ENCODE measurements around the gene INO80D.

The INO80D gene

DNA sequence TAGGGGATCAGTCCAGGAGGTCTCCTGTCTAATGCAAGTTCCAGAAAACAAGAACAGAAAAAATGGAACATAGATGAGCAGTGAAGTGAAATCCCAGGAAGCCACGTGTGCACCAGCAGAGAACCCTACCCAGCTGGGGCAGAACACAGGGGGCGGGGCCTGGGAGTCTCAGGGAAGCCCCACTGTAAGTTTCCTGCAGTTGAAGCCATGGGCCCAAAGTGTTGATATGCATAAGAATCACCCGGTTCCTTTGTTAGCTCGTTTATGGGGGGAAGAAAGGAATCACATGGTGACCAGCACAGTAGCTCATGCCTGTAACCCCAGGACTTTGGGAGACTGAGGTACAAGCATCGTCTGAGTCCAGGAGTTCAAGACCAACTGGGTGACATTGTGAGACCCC lies 131.3 kb downstream of the INO80D start:
- no peak overlapping the region for H3K27ac ChIP-seq
- TF ChIP-seq CTCF (conservative IDR thresholded peaks at IDR 0.05) = no peak

GRCh38 chr2:205952282-205952681 lies 133.7 kb downstream of the INO80D start:
- no peak for TF ChIP-seq CTCF (conservative IDR thresholded peaks at IDR 0.05)
- H3K27ac ChIP-seq = no peak overlapping the region

DNA sequence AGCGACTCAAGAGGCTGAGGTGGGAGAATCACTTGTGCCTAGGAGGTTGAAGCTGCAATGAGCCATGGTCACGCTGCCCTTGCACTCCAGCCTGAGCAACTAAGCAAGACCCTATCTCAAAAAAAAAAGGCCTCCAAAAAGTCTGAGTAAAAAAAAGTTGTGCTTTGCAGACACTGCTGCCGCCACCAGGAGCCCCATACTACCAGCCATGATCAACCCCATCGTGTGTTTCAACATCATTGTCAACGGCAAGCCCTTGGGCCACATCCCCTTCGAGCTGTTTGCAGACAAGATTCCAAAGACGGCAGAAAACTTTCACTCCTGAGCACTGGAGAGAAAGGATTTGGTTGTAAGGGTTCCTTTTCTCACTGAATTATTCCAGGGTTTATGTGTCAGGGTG lies 137.1 kb downstream of the INO80D start:
- H3K27ac ChIP-seq = no peak overlapping the region
- no peak for TF ChIP-seq CTCF (conservative IDR thresholded peaks at IDR 0.05)

DNA sequence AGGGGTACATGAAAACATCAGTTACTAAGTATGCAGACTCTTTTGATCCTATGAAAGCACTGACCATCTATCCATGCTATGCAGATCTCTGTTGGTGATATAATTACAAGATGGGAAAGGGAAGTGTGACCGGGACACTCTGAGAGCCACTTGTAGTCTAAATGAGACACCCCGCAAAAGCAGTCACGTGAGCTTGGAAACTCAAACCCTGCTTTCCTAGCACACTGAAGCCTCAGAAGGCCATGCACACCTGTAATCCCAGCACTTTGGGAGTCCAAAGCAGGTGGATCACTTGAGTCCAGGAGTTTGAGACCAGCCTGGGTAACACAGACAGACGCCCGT lies 137.5 kb downstream of the INO80D start:
- H3K27ac ChIP-seq = no peak overlapping the region
- 0 out of 2 replicates have a peak, but pooled peaks have one; percentile 10 for TF ChIP-seq CTCF (conservative IDR thresholded peaks at IDR 0.05)

GRCh38 chr2:205947621-205948495 lies 138.1 kb downstream of the INO80D start:
- TF ChIP-seq CTCF (conservative IDR thresholded peaks at IDR 0.05) = peak; percentile 92
- H3K27ac ChIP-seq = no peak overlapping the region

DNA sequence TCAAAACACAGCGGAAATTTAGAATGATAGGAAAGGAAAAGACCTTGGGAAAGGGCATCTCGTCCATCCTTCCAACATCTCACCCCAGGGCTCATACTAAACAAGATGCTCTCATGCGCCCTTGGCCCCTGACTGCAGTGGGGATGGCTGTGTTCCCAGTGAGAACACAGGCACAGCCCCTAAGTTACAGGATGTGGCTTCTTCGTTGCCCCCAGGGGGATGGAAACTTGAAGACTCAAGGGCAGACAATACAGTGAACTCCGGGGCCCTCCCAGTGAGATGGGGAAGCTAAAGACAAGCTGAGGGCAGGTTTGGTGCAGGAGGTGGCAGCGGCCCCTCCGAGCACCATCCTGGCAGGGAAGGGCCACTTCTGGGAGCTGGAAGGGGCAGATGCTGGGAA lies 139.7 kb downstream of the INO80D start:
- no peak overlapping the region for H3K27ac ChIP-seq
- TF ChIP-seq CTCF (conservative IDR thresholded peaks at IDR 0.05) = no peak

Measured in VCaP (cell line).